Activated CD4-positive, alpha-beta T cell treated with anti-CD3 and anti-CD28 coated beads for 24 hours (primary cell): ENCODE results near the gene RPL37.
"Not testable (repeated sequence)": the region's sequence is repeated elsewhere in the genome, so short reads cannot be mapped to it uniquely, and the experiment has no call there.

Source experiments
- DNase-seq, 2 donors: peaks; one replicate each; pipeline ENCODE4 v3.0.0-alpha.2; 2020; ENCODE audit warnings: low read depth in 2 of 2

RPL37 gene

DNA sequence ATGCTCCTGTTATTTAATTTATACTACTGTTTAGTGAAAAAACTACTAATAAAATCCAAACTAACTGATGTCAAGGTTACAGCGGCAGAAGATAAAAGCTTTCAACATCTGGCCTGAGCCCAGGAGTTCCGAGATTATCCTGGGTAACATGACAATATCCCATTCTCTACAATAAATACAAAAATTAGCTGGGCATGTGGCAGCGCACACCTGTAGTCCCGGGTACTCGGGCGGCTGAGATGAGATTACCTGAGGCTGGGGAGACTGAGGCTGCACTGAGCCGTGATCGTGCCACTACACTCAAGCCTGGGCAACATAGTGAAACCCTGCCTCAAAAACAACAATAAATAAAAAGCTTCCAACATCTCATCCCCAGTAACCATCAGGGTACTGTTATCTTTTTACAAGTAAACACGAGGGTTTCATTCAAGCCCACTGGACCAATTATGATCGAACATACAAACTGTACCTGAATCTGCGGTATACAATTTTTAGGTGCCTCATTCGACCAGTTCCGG lies 1.3 kb downstream of the RPL37 start:
- no peak for DNase-seq

DNA sequence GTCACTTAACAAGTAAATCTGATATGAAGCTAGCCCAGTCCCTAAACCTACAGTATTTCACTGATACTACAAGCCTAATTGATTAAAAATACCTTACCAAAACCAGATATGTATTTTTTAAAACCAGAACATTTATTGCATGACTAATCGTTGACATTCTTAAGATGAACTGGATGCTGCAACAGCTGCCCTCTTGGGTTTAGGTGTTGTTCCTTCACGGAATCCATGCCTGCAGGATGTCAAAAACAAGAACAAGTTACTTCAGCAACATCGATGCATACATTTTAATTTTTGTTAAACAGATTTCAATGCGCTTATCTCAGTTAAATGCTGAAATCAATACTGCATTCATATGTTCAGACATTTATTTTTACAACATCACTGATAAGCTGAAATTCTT lies 2.7 kb downstream of the RPL37 start:
- DNase-seq = no peak

DNA sequence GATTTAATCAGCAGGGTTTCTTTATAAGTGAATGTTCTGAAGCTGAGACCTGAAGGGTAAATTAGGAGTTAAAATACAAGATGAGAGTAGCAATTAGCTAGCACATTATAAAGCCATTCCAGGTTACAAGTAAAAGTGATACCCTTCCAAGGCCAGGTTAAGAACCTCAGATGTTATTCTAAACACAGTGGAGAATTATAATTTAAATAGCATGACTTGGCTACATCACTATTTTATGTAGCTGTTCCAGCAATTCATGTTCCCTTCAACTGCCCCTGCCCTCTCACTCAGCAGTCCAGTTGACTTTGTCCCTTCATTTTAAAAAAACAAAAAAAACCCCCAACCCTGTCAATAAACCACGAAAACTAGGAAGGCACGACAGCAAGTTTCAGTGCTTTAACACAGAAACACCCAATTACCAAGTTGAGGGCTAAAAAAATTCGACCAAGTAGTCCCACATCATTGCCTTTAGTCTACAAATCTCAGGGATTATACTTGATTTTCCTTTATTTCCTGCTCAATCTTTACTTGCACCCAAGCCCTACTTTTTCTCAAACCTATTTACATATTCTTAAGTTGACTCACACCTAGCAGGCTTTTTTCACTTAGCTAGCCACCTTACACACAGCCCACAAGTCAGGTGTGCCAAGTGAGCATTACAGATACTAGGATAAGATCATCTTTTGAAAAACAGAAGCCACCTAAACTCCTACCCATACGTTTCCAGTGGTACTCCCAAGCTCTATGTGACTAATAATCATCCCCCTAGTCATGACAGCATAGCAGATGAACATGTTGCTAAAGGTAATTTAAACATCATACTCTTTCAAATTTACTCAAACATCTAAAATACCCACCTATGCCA lies 3.4 kb downstream of the RPL37 start:
- no peak for DNase-seq

DNA sequence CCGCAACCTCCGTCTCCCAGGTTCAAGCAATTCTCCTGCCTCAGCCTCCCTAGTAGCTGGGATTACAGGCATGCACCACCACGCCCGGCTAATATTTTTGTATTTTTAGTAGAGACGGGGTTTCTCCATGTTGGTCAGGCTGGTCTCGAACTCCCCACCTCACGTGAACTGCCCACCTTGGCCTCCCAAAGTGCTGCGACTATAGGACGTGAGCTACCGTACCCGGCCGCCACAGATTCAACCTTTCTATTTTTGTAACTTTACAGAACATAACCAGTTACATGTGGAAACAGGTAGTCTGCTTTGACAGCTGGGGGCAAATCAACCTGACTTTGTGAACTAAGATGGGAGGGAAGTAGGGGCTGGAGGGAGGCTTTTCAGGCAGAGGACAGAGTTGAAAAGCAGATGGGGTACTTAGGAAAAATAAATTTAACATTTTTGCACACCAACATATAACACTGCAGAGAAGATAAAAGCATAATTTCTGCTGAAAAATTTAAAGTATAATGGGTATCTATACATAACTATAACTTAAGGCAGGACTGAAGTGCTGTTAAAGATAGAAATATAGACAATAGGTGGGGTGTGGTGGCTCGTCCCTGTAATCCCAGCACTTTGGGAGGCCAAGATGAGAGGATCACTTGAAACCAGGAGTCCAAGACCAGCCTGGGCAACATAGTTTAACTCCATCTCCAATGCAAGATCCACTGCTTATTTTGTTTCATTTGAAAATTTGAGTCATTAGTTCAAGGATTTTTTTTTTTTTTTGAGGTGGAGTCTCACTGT lies 5.1 kb downstream of the RPL37 start:
- no peak for DNase-seq

DNA sequence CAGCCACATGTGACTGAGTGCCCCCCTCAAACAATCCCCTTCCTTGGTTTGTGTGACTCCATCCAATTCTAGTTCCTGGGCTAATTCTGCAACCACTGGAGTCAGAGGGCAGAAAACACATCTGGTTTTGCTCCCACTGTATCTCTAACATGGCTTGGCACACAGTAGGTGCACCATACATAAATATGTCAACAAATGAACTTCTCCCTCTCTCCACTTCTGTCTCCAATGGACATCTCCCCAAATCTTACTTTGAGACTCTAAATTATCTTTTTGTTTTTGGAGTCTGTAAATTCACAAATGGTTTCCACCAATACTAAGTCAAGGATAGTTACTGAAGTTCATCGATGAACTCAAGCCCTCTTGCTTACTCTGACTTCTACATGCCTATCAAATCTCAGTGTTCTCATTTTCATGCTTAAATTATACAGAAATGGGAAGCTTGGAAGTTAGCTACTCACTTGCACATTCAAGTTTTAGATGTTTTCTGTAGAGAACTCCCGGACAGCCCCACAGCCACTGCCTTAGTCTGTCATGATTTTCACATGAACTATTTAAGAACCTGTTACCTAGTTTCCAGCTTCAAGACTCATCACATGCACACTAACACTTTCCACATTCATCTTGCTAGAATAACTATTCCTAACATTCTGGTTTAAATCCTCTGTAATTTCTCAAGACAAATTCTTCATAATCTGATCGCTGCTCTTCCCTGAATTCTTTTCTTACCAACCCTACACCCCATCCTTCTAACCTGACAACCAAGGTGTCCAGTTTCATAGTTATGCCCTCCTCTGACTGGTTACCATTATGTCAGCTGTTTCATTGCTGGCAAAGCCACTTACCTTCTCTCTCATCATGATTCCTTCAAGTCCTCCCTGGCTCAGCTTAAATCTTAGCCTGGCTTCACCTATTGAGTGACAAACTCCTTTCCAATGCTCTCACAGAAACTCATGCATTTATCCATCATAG lies 6.0 kb downstream of the RPL37 start:
- no peak for DNase-seq

DNA sequence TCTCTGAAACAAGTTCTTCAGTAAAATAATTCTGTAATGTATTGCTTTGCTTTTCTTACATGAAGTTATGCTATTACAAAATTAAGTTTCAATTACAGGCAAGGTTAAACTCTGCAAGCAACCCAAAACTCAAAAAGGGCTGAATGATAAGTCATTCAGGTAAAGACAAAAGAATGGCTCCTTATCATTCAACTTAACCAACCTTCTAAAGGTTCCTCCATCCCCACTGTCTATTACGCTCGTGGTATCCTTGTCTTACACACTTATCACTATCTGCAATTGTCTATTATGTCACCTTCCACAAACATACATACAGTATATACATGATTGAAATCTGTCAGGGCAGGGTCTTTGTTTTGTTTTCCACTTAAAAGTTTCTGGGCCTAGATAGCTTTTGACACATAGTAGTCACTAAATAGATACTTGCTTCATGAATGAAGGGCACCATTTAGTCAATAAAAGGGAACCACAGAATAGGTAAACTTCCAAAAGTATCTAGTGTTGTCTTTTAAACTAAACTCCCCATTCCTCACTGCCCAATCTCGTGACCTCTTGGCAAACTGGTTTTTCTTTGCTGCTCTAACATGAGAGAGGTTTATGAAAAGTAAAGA lies 6.9 kb downstream of the RPL37 start:
- DNase-seq = no peak

DNA sequence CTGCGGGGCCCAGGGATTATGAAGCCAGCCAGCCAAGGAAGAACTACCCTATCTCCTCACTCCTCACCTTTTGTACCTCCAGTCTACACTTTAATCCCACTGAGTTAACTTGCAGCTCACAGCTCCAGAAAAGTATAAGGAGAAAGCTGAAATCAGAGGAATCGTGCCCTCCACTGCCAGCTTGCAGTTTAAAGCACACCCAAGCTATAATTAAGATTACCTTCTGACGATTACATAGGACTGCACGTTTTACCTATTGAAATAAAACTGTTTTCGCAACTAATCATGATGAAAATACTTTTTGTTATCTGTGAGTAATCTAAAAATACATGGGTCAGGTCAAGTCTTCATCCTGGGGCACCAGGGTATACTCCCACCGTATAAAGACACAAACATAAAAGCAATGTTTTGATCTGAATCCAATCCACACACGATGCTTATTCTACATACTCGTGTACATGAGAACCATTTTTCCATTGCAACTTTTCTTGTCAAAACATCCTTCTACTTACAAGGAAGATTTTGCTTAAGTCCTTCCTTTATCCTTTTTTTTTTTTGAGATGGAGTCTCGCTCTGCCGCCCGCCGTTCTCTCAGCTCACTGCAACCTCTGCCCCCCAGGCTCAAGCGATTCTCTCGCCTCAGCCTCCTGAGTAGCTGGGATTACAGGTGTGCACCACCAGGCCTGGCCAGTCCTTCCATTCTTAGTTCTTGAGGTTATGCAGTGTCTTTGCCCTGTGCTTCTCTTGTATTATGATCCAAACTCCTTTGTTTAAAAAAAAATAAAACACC lies 7.6 kb downstream of the RPL37 start:
- DNase-seq = no peak

DNA sequence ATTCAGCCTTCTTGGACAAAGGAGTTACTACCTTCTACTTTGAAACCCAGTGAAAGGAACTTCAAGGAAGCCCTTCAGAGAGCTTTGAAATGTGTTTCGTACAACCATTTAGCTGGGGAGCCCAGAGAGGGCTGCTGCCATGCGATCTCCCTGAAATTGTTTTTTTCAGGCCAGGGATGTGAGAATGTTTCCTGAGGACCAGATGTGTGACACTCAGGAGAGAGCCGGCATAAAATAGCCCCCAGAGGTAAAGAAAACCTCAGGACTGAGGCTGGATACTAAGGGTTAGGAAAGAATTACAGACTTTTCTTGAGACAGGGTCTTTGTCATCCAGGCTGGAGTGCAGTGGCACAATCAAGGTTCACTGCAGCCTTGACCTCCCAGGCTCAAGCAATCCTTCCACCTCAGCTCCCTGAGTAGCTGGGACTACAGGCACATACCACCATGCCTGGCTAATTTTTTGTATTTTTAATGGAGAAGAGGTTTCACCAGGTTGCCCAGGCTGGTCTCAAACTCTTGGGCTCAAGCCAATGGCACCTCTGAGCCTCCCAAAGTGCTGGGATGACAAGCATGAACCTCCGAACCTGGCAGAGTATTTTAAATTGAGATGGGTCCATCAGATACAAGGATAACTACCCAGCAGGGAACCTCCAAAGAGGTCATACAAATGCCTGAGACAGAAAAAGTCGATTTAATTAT lies 8.4 kb downstream of the RPL37 start:
- no peak for DNase-seq

DNA sequence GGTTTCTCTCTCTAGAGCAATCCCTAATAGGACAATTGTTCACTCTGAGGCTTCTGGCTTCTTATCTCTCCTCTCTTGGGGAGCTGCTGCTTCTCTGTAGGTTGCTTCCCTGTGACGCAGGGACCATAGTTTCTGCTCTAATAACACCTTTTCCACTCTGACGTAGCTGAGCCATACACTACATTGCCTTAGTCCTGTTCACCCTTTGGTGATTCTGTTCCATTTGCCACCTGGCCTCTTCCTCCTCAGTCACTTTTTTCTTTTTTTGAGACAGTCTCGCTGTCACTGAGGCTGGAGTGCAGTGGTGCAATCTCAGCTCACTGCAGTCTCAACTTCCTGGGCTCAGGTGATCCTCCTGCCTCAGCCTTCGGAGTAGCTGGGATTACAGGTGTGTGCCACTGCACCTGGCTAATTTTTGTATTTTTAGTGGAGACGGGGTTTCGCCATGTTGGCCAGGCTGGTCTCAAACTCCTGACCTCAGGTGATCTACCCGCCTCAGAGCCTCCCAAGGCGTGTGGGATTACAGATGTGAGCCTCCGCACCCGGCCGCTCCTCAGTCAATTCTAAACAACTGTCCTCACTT lies 9.5 kb downstream of the RPL37 start:
- not testable (repeated sequence) for DNase-seq

DNA sequence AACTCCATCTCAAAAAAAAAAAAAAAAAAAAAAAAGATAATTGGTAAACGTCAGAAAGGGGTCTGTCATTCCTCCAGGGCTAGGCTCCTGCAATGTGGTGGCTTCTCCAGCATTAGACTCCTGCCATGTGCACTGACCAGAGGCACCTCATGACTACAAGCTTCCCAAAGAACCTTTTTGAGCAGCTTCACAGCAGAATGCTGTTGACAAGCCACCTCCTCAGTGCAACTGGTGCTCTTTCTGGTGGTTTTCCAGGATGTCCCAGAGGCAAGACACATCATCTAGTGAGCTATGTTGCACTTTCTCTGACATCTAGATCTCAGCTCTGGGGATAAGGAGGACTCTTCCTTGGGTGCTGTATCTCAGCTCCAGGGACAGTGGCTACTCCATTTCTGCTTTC lies 11.6 kb downstream of the RPL37 start:
- no peak for DNase-seq

DNA sequence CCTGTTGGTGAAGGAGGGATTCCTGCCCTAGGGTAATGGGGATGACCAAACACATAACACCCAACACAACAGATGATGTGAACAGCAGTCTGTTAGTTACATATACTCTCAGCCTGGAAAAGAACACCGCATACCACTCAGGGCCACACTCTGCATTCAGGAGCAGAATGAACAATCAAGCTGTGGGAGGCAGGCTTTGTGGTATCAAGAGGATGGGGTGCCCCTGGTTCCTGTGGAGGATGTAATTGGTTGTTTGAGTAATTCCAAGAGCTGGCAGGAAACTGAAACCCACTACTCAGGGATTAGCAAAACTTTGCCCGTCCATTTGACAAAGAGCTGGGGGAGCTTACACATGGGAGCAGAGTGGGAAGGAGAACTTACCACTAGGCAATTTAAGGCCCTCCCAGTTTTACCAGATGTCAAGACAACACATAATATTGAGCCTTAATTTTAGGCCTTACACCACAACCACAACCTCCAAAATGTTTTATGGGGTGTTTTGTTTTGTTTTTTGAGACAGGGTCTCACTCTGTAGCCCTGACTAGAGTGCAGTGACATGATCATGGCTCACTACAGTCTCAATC lies 21.2 kb downstream of the RPL37 start:
- DNase-seq = no peak

DNA sequence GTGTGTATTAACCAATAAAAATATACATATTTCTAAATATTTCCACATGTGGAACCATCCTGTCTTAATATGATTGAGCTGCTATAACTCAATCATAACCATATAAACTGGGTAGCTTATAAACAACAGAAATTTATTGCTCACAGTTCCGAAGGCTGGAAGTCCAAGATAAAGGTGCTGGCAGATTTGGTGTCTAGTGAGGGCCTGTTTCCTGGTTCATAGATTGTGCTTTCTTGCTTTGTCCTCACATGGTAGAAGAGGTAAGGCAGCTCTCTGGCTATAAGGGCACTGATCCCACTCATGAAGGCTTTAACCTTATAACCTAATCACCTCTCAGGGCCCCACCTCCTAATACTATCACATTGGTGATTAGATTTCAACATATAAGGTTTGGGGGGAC lies 22.9 kb downstream of the RPL37 start:
- DNase-seq = no peak

DNA sequence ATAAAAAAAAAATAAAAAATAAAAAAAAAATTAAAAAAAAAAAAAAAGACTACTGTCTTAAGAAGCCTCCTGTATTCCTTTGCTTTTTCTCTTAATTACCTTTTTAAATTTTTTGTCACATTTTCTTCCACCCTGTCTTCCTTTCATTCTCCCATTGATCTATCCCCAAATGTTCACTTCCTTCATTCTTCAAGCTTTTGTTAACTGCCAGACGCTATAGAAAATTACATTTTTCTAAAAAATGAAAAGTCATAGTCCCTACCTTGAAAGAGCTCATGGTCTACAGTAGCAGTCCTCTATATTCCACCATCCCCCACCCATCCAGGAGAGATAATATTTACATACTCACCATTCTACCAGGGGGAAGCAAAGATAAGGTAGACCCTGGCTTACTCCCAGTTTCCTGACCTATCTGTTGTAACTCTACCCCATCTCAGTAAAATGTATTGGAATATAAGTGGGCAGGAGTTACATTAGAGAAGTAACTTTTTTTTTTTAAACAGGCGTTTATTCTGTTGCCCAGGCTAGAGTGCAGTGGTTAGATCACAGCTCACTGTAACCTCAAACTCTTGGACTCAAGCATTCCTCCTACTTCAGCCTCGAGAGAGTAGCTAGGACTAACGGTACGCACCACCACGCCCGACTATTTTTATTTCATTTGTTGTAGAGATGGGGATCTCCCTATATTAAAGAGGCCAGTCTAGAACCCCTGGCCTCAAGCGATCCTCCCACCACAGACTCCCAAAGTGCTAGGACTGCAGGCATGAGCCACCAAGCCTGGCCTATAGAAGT lies 33.1 kb downstream of the RPL37 start:
- no peak for DNase-seq

DNA sequence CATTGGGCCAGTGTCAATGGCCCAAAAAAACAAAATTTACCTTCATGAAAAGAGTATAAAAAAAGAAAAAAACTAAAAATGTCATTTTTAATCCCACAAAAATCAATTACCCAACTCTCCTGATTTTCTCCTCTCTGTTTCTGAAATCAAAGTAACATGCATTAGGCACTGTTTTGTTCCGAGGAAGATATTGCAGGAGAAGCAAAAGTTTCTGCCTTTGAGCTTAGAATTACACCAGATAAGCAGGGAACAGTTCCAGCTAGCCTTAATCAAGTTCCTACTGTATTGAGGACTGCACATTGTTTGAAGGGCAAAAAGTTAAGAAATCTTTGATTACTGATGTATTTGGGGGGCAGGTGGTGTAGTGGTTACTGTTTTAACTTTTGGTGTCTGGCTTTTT lies 35.8 kb downstream of the RPL37 start:
- DNase-seq = no peak

DNA sequence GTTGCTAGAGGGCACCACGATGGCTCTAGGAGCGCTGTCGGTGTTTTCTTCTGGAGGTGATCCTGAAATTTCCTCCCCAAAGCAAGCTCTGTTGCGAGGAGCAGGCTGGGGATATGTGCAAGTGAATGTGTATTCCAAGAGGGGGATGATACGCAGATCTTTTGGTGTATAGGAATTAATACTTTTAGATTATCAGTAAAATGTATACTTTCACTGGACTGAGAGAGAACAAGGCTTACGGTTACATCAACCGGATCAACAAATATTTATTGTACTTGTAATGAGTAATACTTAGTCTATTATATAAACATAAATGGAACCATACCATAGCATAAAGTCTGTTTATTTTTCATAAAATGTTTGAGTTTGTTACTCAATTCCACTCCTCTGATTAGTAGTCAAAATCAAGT lies 36.2 kb downstream of the RPL37 start:
- no peak for DNase-seq

DNA sequence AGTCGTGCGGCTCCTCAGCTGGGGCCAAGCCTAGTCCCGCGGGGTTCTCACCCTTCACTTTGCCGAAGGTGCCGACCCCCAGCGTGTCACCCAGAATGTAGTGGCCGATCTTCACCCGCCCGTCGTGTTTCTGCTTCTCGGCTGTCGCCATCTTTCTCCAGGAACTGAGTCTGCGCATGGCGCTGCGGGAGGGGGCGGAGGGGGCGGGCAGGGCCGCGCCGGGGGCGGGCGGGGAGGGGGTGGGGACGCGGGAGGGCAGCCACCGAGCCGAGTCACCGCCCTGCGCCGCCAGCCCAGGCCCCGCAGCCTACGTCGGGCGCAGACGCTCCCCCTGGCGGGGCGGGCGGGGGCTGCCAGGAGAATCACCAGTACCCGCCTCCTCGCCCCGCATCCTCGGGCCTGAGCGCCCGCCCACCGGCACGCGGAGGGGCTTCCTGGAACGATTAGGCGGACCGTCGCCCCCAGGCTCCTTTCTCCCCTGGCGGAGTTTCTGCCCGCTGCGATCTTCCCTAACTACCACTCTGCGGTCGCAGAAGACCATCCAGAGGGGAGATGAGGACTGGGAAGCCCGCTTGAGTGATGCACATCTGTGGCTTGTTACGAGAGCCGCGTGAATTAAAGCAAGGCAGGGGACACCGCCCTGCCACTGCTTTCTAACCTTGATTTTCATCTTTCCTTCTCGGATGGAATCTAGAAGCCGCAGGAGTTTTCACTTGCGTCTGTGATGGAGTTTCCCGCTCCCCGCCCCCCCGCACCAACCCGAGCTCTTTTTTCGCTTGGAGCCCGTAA lies 36.8 kb downstream of the RPL37 start, which contains the start of gene PRKAA1:
TSS of gene PRKAA1 (minus strand) at position 363 of the 789 bp plus-strand sequence. CDS start at position 178, 185 bp downstream.
- peak; percentile 74 to 80 for DNase-seq
